Esophagus squamous epithelium (tissue), 4 donors: ENCODE results near the gene ZSCAN25.

Experiments used
- POLR2A ChIP-seq, 4 donors: fragments of 450-650 bp; IDR thresholded peaks; one replicate each; pipeline ENCODE4 v1.6.1; 2017; ENCODE audit warnings: antibody characterized with exemption in 4 of 4, mild to moderate bottlenecking in 4 of 4, moderate library complexity in 3 of 4
- TF ChIP-seq, protein P1 (sequence below), 6 experiments: fragments of 450-650 bp in 4 of 6; fragments of 200-600 bp in 2 of 6; sonication (generic) in 2 of 6; IDR thresholded peaks; one replicate each; pipeline ENCODE4 v1.5.1; 2016 to 2019; ENCODE audit warnings: antibody characterized with exemption in 6 of 6, mild to moderate bottlenecking in 4 of 6, moderate library complexity in 4 of 6

- TF ChIP-seq, protein P1, sequence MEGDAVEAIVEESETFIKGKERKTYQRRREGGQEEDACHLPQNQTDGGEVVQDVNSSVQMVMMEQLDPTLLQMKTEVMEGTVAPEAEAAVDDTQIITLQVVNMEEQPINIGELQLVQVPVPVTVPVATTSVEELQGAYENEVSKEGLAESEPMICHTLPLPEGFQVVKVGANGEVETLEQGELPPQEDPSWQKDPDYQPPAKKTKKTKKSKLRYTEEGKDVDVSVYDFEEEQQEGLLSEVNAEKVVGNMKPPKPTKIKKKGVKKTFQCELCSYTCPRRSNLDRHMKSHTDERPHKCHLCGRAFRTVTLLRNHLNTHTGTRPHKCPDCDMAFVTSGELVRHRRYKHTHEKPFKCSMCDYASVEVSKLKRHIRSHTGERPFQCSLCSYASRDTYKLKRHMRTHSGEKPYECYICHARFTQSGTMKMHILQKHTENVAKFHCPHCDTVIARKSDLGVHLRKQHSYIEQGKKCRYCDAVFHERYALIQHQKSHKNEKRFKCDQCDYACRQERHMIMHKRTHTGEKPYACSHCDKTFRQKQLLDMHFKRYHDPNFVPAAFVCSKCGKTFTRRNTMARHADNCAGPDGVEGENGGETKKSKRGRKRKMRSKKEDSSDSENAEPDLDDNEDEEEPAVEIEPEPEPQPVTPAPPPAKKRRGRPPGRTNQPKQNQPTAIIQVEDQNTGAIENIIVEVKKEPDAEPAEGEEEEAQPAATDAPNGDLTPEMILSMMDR (IDR thresholded peaks at IDR 0.05), result peak in 3 of 6 experiments; percentile 12 to 29 (median 18)
- TF ChIP-seq POLR2A (IDR thresholded peaks at IDR 0.05), result no peak
These were observed 36.6 kb upstream of the ZSCAN25 start for GRCh38 chr7:99579956-99580777.
